ENCODE measurements around the gene CDKN2A. TPM values are rescaled to one million over a fixed set of nuclear protein-coding genes. Genes with fewer than 3 reads are reported as not detected.

CDKN2A gene
- total and polyA plus RNA-seq, 2 donors (not counting 3 experiments of a cell fraction or from before 2014, with no cell fraction given) = 8.5 to 10.7 TPM

DNA sequence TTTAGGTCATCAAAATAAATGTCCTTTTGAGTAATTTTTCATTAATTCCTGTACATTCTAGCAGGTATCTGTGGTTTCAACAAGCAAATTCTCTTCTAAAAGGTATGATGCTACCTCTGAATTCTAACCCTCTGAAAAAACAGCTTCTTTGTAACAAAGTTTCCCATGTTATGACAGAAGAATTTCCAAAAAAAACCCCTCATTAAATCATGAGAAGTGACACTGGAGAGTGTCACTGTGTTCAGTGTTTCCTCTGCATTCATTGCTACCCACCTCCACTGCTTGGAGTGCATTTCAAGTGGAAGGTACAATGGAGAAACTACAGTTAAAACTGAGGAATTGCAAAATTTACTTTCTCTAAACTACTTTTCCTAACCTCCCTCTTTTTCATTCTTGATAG is 10.1 kb downstream of the CDKN2A start:
- Histone ChIP-seq H3K9me3 (replicated peaks; ENCODE audit: control insufficient read depth, insufficient read depth, low read length) (no peaks in the 10 kb centered on the region), H3K27ac (ENCODE audit: insufficient read depth, low read depth, low read length) (no peak overlapping the region), H3K36me3 (ENCODE audit: control insufficient read depth in 2 of 2, extremely low read depth in 1 of 2, insufficient read depth in 2 of 2, low read length in 2 of 2) (no peaks in the 10 kb centered on the region), H3K9me1 (replicated peaks; ENCODE audit: control insufficient read depth, extremely low read depth, insufficient read depth, low read length) (no peaks in the 10 kb centered on the region), H3K4me2 (ENCODE audit: insufficient read depth, low read length) (no peak overlapping the region), H3K4me1 (ENCODE audit: control insufficient read depth, extremely low read depth, insufficient read depth, low read length) (peaks cover 9% of the 10 kb centered on the region), H3K79me2 (ENCODE audit: control insufficient read depth, insufficient read depth, low read length) (no peaks in the 10 kb centered on the region), H3K4me3 (replicated peaks in 1 of 3; ENCODE audit: insufficient read depth in 1 of 3, low read depth in 1 of 3, low read length in 3 of 3) (no peak overlapping the region), H2AFZ (ENCODE audit: low read depth, low read length) (no peak overlapping the region), H3K9ac (replicated peaks; ENCODE audit: extremely low read depth, insufficient read depth, low read length) (no peak overlapping the region), H3K27me3 (ENCODE audit: control insufficient read depth in 2 of 2, insufficient read depth in 2 of 2, low read length in 2 of 2) (peaks cover 34 to 96% of the 10 kb centered on the region in 2 experiments), H4K20me1 (replicated peaks; ENCODE audit: control insufficient read depth, extremely low read depth, insufficient read depth, low read length) (no peaks in the 10 kb centered on the region)
- no peak for TF ChIP-seq EZH2 (IDR thresholded peaks at IDR 0.05; ENCODE audit: borderline replicate concordance, low read depth, low read length, severe bottlenecking)
- no peak for TF ChIP-seq POLR2AphosphoS5 (IDR thresholded peaks at IDR 0.05; ENCODE audit: insufficient read depth, low read depth, low read length)
- TF ChIP-seq, protein P1, sequence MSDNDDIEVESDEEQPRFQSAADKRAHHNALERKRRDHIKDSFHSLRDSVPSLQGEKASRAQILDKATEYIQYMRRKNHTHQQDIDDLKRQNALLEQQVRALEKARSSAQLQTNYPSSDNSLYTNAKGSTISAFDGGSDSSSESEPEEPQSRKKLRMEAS (IDR thresholded peaks at IDR 0.05; ENCODE audit: insufficient read depth, insufficient read length) = no peak
- TF ChIP-seq MYC (IDR thresholded peaks at IDR 0.05; ENCODE audit: low read depth, low read length) = no peak
- TF ChIP-seq POLR2A (IDR thresholded peaks at IDR 0.05; ENCODE audit: low read depth, low read length) = no peak
- TF ChIP-seq JUN (IDR thresholded peaks at IDR 0.05; ENCODE audit: borderline replicate concordance, insufficient read depth, insufficient read length, low read depth) = no peak
- no peak for TF ChIP-seq GATA2 (IDR thresholded peaks at IDR 0.05; ENCODE audit: insufficient read depth, insufficient read length, low read depth, low read length)
- TF ChIP-seq, protein P2, sequence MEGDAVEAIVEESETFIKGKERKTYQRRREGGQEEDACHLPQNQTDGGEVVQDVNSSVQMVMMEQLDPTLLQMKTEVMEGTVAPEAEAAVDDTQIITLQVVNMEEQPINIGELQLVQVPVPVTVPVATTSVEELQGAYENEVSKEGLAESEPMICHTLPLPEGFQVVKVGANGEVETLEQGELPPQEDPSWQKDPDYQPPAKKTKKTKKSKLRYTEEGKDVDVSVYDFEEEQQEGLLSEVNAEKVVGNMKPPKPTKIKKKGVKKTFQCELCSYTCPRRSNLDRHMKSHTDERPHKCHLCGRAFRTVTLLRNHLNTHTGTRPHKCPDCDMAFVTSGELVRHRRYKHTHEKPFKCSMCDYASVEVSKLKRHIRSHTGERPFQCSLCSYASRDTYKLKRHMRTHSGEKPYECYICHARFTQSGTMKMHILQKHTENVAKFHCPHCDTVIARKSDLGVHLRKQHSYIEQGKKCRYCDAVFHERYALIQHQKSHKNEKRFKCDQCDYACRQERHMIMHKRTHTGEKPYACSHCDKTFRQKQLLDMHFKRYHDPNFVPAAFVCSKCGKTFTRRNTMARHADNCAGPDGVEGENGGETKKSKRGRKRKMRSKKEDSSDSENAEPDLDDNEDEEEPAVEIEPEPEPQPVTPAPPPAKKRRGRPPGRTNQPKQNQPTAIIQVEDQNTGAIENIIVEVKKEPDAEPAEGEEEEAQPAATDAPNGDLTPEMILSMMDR (IDR thresholded peaks at IDR 0.05; ENCODE audit: extremely low read depth in 1 of 2, insufficient read depth in 1 of 2, low read depth in 1 of 2, low read length in 2 of 2) = no peak
- intact Hi-C loops (cut with micrococcal nuclease) = no loop called here
- CTCF ChIA-PET = interaction anchor here (1.6 to 2.6 kb wide), 3 partner anchors 11 to 260 kb away, joined by 4 to 10 read pairs (median 8); partner anchors contain the start of genes CDKN2A, CDKN2B and CDKN2B-AS1
- dilution Hi-C loops (cut with MboI; ENCODE audit: extremely low pct_ligation_motif_present, low sequenced_read_pairs) = no loop called here
- FAIRE-seq (no peak), DNase-seq (ENCODE audit: low read depth, low spot score) (no peak)
- POLR2A ChIA-PET = no interaction called here
- no TSS peak for BruUV-seq (replicated peaks)

All from endothelial cell of umbilical vein (primary cell).